WTC11 (cell line): ENCODE results near the gene NID2. TPM values are rescaled to one million over a fixed set of nuclear protein-coding genes. Genes with fewer than 3 reads are reported as not detected.

Source experiments
- ATAC-seq: fragments of 200-7000 bp; cut with Tn5 transposase; 2 replicates; pipeline ENCODE4 v1.10.0; 2021; ENCODE audit warnings: mild to moderate bottlenecking, moderate library complexity
- CTCF ChIA-PET: fragments of 300-600 bp; sonication (Branson Sonifier 250); formaldehyde crosslinking; loops from one replicate; lab custom pipeline; 2021; ENCODE audit warnings: antibody characterized with exemption; lab: Charles Lee
- POLR2A ChIA-PET: fragments of 350-600 bp; sonication (Branson Sonifier 250); formaldehyde crosslinking; loops from one replicate; lab custom pipeline; 2021; ENCODE audit warnings: antibody characterized with exemption; lab: Charles Lee
- DNase-seq: peaks from one replicate; pipeline ENCODE4 v3.0.0; 2021; ENCODE audit warnings: low spot score
- H3K27ac Mint-ChIP-seq: 2 replicates; pipeline ENCODE4 v1.8.0; 2021; ENCODE audit warnings: mixed read lengths
- H3K27me3 Mint-ChIP-seq: 2 replicates; pipeline ENCODE4 v1.8.0; 2021; ENCODE audit warnings: low read depth, mild to moderate bottlenecking, moderate library complexity, mixed read lengths
- H3K36me3 Mint-ChIP-seq: 2 replicates; pipeline ENCODE4 v1.8.0; 2021; ENCODE audit warnings: mixed read lengths
- H3K4me1 Mint-ChIP-seq: 2 replicates; pipeline ENCODE4 v1.8.0; 2022; ENCODE audit warnings: mixed read lengths
- H3K4me3 Mint-ChIP-seq: 2 replicates; pipeline ENCODE4 v1.8.0; 2021; ENCODE audit warnings: mild to moderate bottlenecking, moderate library complexity, mixed read lengths
- H3K9me3 Mint-ChIP-seq: 2 replicates; pipeline ENCODE4 v1.8.0; 2021; ENCODE audit warnings: mixed read lengths
- CREM ChIP-seq: sonication (generic); formaldehyde crosslinking; IDR thresholded peaks from 2 replicates; pipeline ENCODE4 v1.8.1; 2022; ENCODE audit warnings: mild to moderate bottlenecking, missing genetic modification reagents, moderate library complexity
- E2F1 ChIP-seq: sonication (generic); formaldehyde crosslinking; IDR thresholded peaks from 2 replicates; pipeline ENCODE4 v1.8.0; 2022; ENCODE audit warnings: mild to moderate bottlenecking, missing genetic modification reagents
- GABPB1 ChIP-seq: sonication (generic); formaldehyde crosslinking; IDR thresholded peaks from 2 replicates; pipeline ENCODE4 v1.8.1; 2023; ENCODE audit warnings: mild to moderate bottlenecking, missing genetic modification reagents
- GRHL2 ChIP-seq: fragments of 250-450 bp; sonication (Bioruptor Pico); IDR thresholded peaks from 2 replicates; pipeline ENCODE4 v1.8.0; 2022; ENCODE audit warnings: mild to moderate bottlenecking, moderate library complexity; ENCODE audit not compliant: insufficient replicate concordance, severe bottlenecking
- GTF2I ChIP-seq: fragments of 250-450 bp; sonication (Bioruptor Pico); conservative IDR thresholded peaks from 2 replicates; pipeline ENCODE4 v1.4.0; 2021; ENCODE audit warnings: mild to moderate bottlenecking
- IRF2 ChIP-seq: sonication (generic); formaldehyde crosslinking; IDR thresholded peaks from 2 replicates; pipeline ENCODE4 v1.8.0; 2022; ENCODE audit warnings: low read depth, missing genetic modification reagents, borderline replicate concordance
- JAZF1 ChIP-seq: fragments of 250-450 bp; sonication (Bioruptor Pico); IDR thresholded peaks from 2 replicates; pipeline ENCODE4 v1.9.0; 2021; ENCODE audit warnings: moderate library complexity, mild to moderate bottlenecking, inconsistent platforms
- NFATC4 ChIP-seq: fragments of 250-450 bp; sonication (Bioruptor Pico); IDR thresholded peaks from 2 replicates; pipeline ENCODE4 v1.9.0; 2021; ENCODE audit warnings: mild to moderate bottlenecking
- NFYB ChIP-seq: sonication (generic); formaldehyde crosslinking; conservative IDR thresholded peaks from 2 replicates; pipeline ENCODE4 v1.8.0; 2022; ENCODE audit warnings: low read depth, missing genetic modification reagents
- NR2C2 ChIP-seq: sonication (generic); formaldehyde crosslinking; IDR thresholded peaks from 2 replicates; pipeline ENCODE4 v1.8.0; 2022; ENCODE audit warnings: mild to moderate bottlenecking, missing genetic modification reagents
- PREB ChIP-seq: sonication (generic); formaldehyde crosslinking; IDR thresholded peaks from 2 replicates; pipeline ENCODE4 v1.8.1; 2022; ENCODE audit warnings: mild to moderate bottlenecking, missing genetic modification reagents, moderate library complexity, borderline replicate concordance
- ZNF423 ChIP-seq: fragments of 250-450 bp; sonication (Bioruptor Pico); IDR thresholded peaks from 2 replicates; pipeline ENCODE4 v2.1.2; 2022; ENCODE audit warnings: mild to moderate bottlenecking, moderate library complexity
- total RNA-seq: library from RNA; stranded (reverse); gene quantifications from 3 replicates; pipeline ENCODE4 v1.2.3, GENCODE V29; 2021
- TF ChIP-seq, protein P1 (sequence below): sonication (generic); formaldehyde crosslinking; IDR thresholded peaks from 2 replicates; pipeline ENCODE4 v1.8.1; 2023; ENCODE audit warnings: mild to moderate bottlenecking, missing genetic modification reagents, moderate library complexity
- TF ChIP-seq, protein P2 (sequence below): sonication (generic); formaldehyde crosslinking; IDR thresholded peaks from 2 replicates; pipeline ENCODE4 v1.8.1; 2023; ENCODE audit warnings: mild to moderate bottlenecking, missing genetic modification reagents, borderline replicate concordance
- TF ChIP-seq, protein P3 (sequence below): sonication (generic); formaldehyde crosslinking; IDR thresholded peaks from 2 replicates; pipeline ENCODE4 v1.8.0; 2022; ENCODE audit warnings: mild to moderate bottlenecking, missing genetic modification reagents
- TF ChIP-seq, protein P4 (sequence below): sonication (generic); formaldehyde crosslinking; IDR thresholded peaks from 2 replicates; pipeline ENCODE4 v1.8.0; 2022; ENCODE audit warnings: mild to moderate bottlenecking, missing genetic modification reagents
- TF ChIP-seq, protein P5 (sequence below): fragments of 250-450 bp; sonication (Bioruptor Pico); conservative IDR thresholded peaks from 2 replicates; pipeline ENCODE4 v1.9.0; 2021; ENCODE audit warnings: mild to moderate bottlenecking

The NID2 gene
- total RNA-seq, 1 experiment from 2014 or later: 5.4 TPM

DNA sequence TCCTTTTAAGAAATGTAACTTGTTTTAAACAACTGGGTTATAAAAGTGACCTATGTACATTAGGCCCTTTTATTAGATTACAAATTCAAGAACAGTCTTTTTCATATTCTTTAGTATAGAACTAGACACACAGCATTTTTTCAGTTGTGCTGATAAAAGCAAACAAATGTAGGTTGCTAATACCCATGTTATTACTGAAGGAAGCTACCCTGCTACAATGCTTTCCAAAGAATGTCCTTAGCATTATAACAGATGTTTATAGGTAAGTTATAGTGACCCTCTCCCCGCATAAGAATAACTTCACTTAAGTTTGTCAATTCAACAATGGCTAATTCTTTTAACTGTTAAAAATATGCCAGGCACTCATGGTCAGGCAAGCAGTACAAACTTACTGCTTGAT is 61.6 kb downstream of the NID2 start:
- no peaks in the 10 kb centered on the region for H3K9me3 Mint-ChIP-seq
- TF ChIP-seq GRHL2 (CRISPR knock-in tag): no peak
- TF ChIP-seq, protein P1, sequence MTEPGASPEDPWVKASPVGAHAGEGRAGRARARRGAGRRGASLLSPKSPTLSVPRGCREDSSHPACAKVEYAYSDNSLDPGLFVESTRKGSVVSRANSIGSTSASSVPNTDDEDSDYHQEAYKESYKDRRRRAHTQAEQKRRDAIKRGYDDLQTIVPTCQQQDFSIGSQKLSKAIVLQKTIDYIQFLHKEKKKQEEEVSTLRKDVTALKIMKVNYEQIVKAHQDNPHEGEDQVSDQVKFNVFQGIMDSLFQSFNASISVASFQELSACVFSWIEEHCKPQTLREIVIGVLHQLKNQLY (CRISPR knock-in tag): no peak
- no peak for TF ChIP-seq GABPB1 (CRISPR knock-in tag)
- TF ChIP-seq PREB (CRISPR knock-in tag): no peak
- no peak for TF ChIP-seq GTF2I (CRISPR knock-in tag)
- TF ChIP-seq NR2C2 (CRISPR knock-in tag): no peak
- no peak for TF ChIP-seq IRF2 (CRISPR knock-in tag)
- no peak for TF ChIP-seq NFATC4
- no peaks in the 10 kb centered on the region for H3K27me3 Mint-ChIP-seq
- peaks cover 2% of the 10 kb centered on the region for H3K4me1 Mint-ChIP-seq
- POLR2A ChIA-PET: no interaction called here
- H3K4me3 Mint-ChIP-seq: no peak overlapping the region
- H3K36me3 Mint-ChIP-seq: peaks cover 80% of the 10 kb centered on the region
- CTCF ChIA-PET: interaction anchor here (1.8 kb wide), 1 partner anchor 8 kb away, joined by 9 read pairs; no protein-coding TSS in a partner anchor
- no peak for DNase-seq
- H3K27ac Mint-ChIP-seq: no peak overlapping the region
- no peak for ATAC-seq

DNA sequence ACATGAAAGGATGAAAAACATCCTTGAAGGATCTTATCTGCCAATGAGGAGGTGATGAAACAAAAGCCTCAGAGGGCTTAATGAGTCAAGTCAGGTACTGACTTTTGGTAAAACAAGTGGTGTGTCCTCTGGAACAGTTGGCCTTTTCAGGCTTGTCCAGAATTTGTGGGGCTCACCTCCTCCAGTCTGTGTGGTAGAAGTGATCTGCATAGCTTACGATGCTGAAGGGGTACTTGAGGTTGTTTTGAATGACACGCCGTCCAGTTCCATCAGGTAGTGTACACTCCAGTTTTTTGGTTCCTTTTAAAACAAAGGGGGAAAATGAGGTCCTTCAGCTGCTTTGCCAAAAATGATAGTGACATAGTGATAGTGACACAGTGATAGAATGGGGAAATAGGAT is 62.5 kb downstream of the NID2 start:
- ATAC-seq (no peak), DNase-seq (no peak)
- no peak overlapping the region for H3K27ac Mint-ChIP-seq
- CTCF ChIA-PET: interaction anchor here (1.1 to 1.8 kb wide), 2 partner anchors 9 to 231 kb away, joined by 3 to 9 read pairs; no protein-coding TSS in a partner anchor
- no peak overlapping the region for H3K4me3 Mint-ChIP-seq
- H3K9me3 Mint-ChIP-seq: no peaks in the 10 kb centered on the region
- TF ChIP-seq CREM (CRISPR knock-in tag) (no peak), JAZF1 (CRISPR knock-in tag) (no peak), PREB (CRISPR knock-in tag) (no peak), NFYB (CRISPR knock-in tag) (no peak), E2F1 (CRISPR knock-in tag) (no peak), IRF2 (CRISPR knock-in tag) (no peak), ZNF423 (CRISPR knock-in tag) (no peak)
- TF ChIP-seq, protein P2, sequence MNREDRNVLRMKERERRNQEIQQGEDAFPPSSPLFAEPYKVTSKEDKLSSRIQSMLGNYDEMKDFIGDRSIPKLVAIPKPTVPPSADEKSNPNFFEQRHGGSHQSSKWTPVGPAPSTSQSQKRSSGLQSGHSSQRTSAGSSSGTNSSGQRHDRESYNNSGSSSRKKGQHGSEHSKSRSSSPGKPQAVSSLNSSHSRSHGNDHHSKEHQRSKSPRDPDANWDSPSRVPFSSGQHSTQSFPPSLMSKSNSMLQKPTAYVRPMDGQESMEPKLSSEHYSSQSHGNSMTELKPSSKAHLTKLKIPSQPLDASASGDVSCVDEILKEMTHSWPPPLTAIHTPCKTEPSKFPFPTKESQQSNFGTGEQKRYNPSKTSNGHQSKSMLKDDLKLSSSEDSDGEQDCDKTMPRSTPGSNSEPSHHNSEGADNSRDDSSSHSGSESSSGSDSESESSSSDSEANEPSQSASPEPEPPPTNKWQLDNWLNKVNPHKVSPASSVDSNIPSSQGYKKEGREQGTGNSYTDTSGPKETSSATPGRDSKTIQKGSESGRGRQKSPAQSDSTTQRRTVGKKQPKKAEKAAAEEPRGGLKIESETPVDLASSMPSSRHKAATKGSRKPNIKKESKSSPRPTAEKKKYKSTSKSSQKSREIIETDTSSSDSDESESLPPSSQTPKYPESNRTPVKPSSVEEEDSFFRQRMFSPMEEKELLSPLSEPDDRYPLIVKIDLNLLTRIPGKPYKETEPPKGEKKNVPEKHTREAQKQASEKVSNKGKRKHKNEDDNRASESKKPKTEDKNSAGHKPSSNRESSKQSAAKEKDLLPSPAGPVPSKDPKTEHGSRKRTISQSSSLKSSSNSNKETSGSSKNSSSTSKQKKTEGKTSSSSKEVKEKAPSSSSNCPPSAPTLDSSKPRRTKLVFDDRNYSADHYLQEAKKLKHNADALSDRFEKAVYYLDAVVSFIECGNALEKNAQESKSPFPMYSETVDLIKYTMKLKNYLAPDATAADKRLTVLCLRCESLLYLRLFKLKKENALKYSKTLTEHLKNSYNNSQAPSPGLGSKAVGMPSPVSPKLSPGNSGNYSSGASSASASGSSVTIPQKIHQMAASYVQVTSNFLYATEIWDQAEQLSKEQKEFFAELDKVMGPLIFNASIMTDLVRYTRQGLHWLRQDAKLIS: no peak
- TF ChIP-seq, protein P3, sequence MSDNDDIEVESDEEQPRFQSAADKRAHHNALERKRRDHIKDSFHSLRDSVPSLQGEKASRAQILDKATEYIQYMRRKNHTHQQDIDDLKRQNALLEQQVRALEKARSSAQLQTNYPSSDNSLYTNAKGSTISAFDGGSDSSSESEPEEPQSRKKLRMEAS (CRISPR knock-in tag): no peak
- TF ChIP-seq, protein P4, sequence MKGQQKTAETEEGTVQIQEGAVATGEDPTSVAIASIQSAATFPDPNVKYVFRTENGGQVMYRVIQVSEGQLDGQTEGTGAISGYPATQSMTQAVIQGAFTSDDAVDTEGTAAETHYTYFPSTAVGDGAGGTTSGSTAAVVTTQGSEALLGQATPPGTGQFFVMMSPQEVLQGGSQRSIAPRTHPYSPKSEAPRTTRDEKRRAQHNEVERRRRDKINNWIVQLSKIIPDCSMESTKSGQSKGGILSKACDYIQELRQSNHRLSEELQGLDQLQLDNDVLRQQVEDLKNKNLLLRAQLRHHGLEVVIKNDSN: no peak
- TF ChIP-seq, protein P5, sequence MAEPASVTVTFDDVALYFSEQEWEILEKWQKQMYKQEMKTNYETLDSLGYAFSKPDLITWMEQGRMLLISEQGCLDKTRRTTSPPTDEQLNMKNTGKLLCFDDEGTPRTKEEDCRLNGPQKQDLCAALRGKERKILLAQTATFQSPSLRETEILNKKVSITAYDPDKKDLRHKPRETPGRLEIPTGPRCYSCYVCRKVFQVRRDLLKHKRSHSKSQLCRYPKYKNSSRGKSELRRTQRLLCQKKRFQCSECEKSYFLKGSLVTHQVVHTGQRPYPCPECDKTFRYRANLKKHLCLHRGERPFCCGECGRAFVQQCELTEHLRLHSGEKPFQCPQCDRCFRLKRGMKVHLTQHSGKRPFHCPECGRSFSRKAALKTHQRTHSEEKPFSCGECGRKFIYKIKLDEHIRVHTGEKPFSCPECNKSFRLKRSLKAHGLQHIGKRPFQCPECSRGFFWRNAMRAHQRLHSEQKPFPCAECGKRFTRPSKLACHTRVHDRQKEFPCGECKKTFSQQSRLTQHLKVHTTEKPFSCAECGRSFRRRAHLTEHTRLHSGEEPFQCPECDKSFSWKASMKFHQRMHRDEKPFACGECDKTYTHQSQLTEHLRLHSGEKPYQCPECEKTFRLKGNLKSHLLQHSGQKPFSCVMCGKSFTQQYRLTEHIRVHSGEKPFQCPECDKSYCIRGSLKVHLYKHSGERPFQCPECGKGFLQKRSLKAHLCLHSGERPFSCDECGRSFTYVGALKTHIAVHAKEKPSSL (CRISPR knock-in tag): no peak
- POLR2A ChIA-PET: no interaction called here
- peaks cover 83% of the 10 kb centered on the region for H3K36me3 Mint-ChIP-seq
- H3K27me3 Mint-ChIP-seq: no peaks in the 10 kb centered on the region
- no peaks in the 10 kb centered on the region for H3K4me1 Mint-ChIP-seq
